GM12865 (cell line): ENCODE results near the gene SPATA31C2.
"Not testable (repeated sequence)": the region's sequence is repeated elsewhere in the genome, so short reads cannot be mapped to it uniquely, and the experiment has no call there.

Experiments used
- DNase-seq: peaks from one replicate; pipeline ENCODE4 v3.0.0; 2010; ENCODE audit warnings: low read depth
- H3K4me3 ChIP-seq: 2 replicates; pipeline ENCODE4 v1.5.1; 2011; ENCODE audit warnings: mild to moderate bottlenecking, low read depth, low read length, control low read depth
- CTCF ChIP-seq: IDR thresholded peaks from 2 replicates; pipeline ENCODE4 v1.5.1; 2011; ENCODE audit warnings: low read length, control low read depth, low read depth, inconsistent platforms; ENCODE audit not compliant: insufficient read depth; ENCODE audit errors: missing control alignments

Gene SPATA31C2

GRCh38 chr9:88138375-88138774 is at the start of gene SPATA31C2:
SPATA31C2 (minus strand) TSS chr9:88138475; CDS start chr9:88138446, 29 bp downstream.
- H3K4me3 ChIP-seq, DNase-seq: not testable (repeated sequence)

- TF ChIP-seq CTCF, result no peak
- no peak for DNase-seq
Observed at GRCh38 chr9:88187631-88188030, 49.4 kb upstream of the SPATA31C2 start.

GRCh38 chr9:88186495-88187110 is 48.3 kb upstream of the SPATA31C2 start:
- no peak for TF ChIP-seq CTCF
- no peak for DNase-seq
- no peak overlapping the region for H3K4me3 ChIP-seq

More at GRCh38 chr9:88187631-88188030, 49.4 kb upstream of the SPATA31C2 start:
- no peak overlapping the region for H3K4me3 ChIP-seq

GRCh38 chr9:88184976-88185375 is 46.7 kb upstream of the SPATA31C2 start:
- DNase-seq, result no peak
- H3K4me3 ChIP-seq, result no peak overlapping the region
- no peak for TF ChIP-seq CTCF

- no peak overlapping the region for H3K4me3 ChIP-seq
- DNase-seq, result no peak
- TF ChIP-seq CTCF, result no peak
Observed at GRCh38 chr9:88183798-88184495, 45.7 kb upstream of the SPATA31C2 start.

- no peak for TF ChIP-seq CTCF
- no peak overlapping the region for H3K4me3 ChIP-seq
- DNase-seq, result no peak
Observed at GRCh38 chr9:88182501-88182900, 44.2 kb upstream of the SPATA31C2 start.

GRCh38 chr9:88180081-88180765 is 41.9 kb upstream of the SPATA31C2 start:
- TF ChIP-seq CTCF, result no peak
- no peak overlapping the region for H3K4me3 ChIP-seq
- no peak for DNase-seq
